Pancreas (tissue), 10 donors: ENCODE measurements around the gene RCCD1. TPM values are rescaled to one million over a fixed set of nuclear protein-coding genes. Genes with fewer than 3 reads are reported as not detected.
A peak's percentile ranks its signal among the peaks of the same experiment; 100 is the strongest.
"Not testable (repeated sequence)": the region's sequence is repeated elsewhere in the genome, so short reads cannot be mapped to it uniquely, and the experiment has no call there.

Source experiments
- ATAC-seq, 4 donors: fragments of 200-7000 bp; cut with Tn5 transposase; one replicate each; pipeline versions ENCODE4 v1.8.0 to v1.9.1; 2020; ENCODE audit warnings: mild to moderate bottlenecking in 4 of 4, moderate library complexity in 4 of 4
- DNase-seq, 6 donors: peaks; one replicate each; pipeline ENCODE4 v3.0.0-alpha.2; 2020
- FAIRE-seq: peaks from 2 replicates; lab custom pipeline; 2012; peaks lifted over from hg19 to GRCh38; lab: Jason Lieb, UNC
- H3K27ac ChIP-seq, 4 donors: fragments of 200-600 bp; sonication (generic); 1 replicate in 3 of 4; 2 replicates in 1 of 4; pipeline versions ENCODE4 v1.5.0 to v1.8.0; 2020
- H3K27me3 ChIP-seq, 4 donors: fragments of 200-600 bp; one replicate each; pipeline ENCODE4 v1.8.0; 2021
- H3K36me3 ChIP-seq, 3 donors: fragments of 200-600 bp; sonication (generic) in 1 of 3; one replicate each; pipeline versions ENCODE4 v1.5.0 to v1.8.0; 2020 to 2021
- H3K4me1 ChIP-seq, 3 donors: fragments of 200-600 bp; one replicate each; pipeline ENCODE4 v1.8.0; 2021
- H3K4me3 ChIP-seq, 4 donors: fragments of 200-600 bp; sonication (generic) in 2 of 4; one replicate each; pipeline versions ENCODE4 v1.5.0 to v1.8.0; 2020 to 2021
- H3K9me3 ChIP-seq, 4 donors: fragments of 200-600 bp; one replicate each; pipeline ENCODE4 v1.8.0; 2021
- CTCF ChIP-seq, 4 donors: fragments of 200-600 bp; sonication (generic) in 3 of 4; IDR thresholded peaks; one replicate each; pipeline versions ENCODE4 v1.5.0 to v1.8.0; 2021; ENCODE audit warnings: antibody characterized with exemption in 4 of 4
- WGBS, 2 donors: extraction: QIAGEN DNeasy Blood & Tissue Kit; methylation state at CpG; one replicate each; pipeline ENCODE4 v1.1.7; 2013; 5-methylcytosine and 5-hydroxymethylcytosine counted together
- intact Hi-C, 3 donors: fragments of 100-400 bp; cut with DNase I; formaldehyde crosslinking; loops; one replicate each; pipeline versions ENCODE4 v1.11.1 to v1.14.2; 2022
- polyA plus RNA-seq, 2 donors: library from polyadenylated mRNA; stranded (reverse); fragments of 200-250 nt; gene quantifications; one replicate each; pipeline ENCODE4 v1.2.3, GENCODE V29; 2013
- total RNA-seq, 6 donors: library from RNA; stranded (reverse); fragmentation: NEBNext Ultra II Directional in 4 of 6; extraction: Animal tissue kit (Norgen Biotek cat#: 25700) in 4 of 6; gene quantifications; one replicate each; pipeline versions ENCODE4 v1.2.1 to v1.2.4, GENCODE V29; 2021 to 2023
- donor health status: healthy with polysubstance abuse.
- donor health status: DM: no; HTN: no; CAD: no; lungs with moderate emphysema.
- donor health status: DM: no; HTN: no; CAD: no.
- donor health status: control.
- donor health status: control.
- donor health status: Bipolar disorder and iron deficiency.
- donor health status: DM: yes; HTN: yes; CAD: no.
- donor health status: DM: no; HTN: no; CAD: no.
- donor health status: DM: no; HTN: no; CAD: no.
- donor health status: DM: yes; HTN: yes; CAD: no.

The RCCD1 gene
- total and polyA plus RNA-seq, 8 donors = 6.6 to 12.2 (median 8.5) TPM

GRCh38 chr15:90917569-90917968, 37.1 kb upstream of the RCCD1 start:
- DNase-seq (no peak), ATAC-seq (no peak), FAIRE-seq (no peak)
- Histone ChIP-seq H3K4me3 (no peak overlapping the region), H3K27ac (no peak overlapping the region), H3K36me3 (peaks cover 0 to 87% (median 46%) of the 10 kb centered on the region in 3 donors), H3K27me3 (no peaks in the 10 kb centered on the region), H3K4me1 (no peaks in the 10 kb centered on the region), H3K9me3 (no peaks in the 10 kb centered on the region)
- intact Hi-C loops = no loop called here
- TF ChIP-seq CTCF (IDR thresholded peaks at IDR 0.05) = no peak
- 92 to 97% methylated on average over 12 of the region's 12 CpGs for WGBS, 2 donors

DNA sequence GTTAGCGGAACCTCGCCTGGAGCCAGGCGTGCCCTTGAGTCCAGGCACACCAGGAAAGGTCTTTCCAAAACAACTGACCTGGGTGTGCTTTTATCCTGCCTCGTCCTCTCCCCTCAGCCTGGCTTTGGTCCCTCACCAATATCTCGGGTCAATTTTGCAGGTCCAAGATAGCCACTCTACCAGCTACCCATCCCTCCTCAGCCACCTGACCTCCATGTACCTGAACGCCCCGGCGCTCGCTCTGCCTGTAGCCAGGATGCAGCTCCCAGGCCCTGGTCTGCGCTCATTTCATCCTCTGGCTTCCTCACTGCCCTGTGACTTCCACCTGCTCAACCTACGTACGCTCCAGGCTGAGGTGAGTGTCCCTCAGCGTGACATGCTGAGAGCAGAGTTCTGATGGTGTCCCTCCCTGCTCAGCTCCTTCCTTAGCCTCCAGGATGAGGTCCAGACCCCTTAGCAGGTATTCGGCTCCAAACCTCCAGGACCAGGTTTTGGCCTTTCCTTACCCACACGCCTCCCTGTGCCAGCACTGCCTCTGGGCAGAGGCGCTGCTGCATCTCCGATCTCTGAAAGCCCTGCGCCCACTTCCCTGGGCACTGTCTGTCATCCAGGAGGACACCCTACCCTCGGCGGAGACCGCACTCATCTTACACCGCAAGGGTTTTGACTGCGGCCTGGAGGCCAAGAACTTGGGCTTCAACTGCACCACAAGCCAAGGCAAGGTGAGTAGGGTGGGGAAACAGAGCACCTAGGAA, 36.5 kb upstream of the RCCD1 start:
- H3K4me1 ChIP-seq = no peaks in the 10 kb centered on the region
- DNase-seq = no peak
- no peak overlapping the region for H3K27ac ChIP-seq
- no peaks in the 10 kb centered on the region for H3K9me3 ChIP-seq
- 91 to 94% methylated on average over 23 of the region's 23 CpGs for WGBS, 2 donors
- H3K4me3 ChIP-seq = no peak overlapping the region
- intact Hi-C loops = no loop called here
- no peak for ATAC-seq
- peaks cover 0 to 81% (median 41%) of the 10 kb centered on the region in 3 donors for H3K36me3 ChIP-seq
- no peak for FAIRE-seq
- no peaks in the 10 kb centered on the region for H3K27me3 ChIP-seq
- no peak for TF ChIP-seq CTCF (IDR thresholded peaks at IDR 0.05)

DNA sequence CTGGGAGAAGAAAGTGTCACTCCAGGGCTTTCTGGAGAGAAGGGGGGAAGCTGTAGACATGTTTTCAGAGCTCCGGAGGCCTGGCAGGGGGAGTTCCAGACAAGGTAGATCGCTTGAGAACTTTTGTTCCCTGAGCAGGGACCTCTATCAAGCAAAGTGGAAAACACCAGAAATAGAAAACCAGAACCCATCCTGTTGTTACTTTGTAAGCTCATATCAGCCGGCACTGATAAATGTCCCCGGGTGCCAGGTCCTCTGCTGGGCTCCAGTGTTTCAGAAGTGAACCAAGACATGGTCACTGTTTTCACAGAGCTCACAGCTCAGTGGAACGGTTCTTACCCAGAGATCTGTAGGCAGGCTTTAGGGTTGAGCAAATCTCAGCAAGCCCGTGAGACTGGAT, 35.8 kb upstream of the RCCD1 start:
- WGBS, 2 donors = 83 to 86% methylated on average over 6 of the region's 6 CpGs

GRCh38 chr15:90921887-90922286, 32.8 kb upstream of the RCCD1 start:
- Histone ChIP-seq H3K9me3 (no peaks in the 10 kb centered on the region), H3K27me3 (no peaks in the 10 kb centered on the region), H3K4me3 (no peak overlapping the region), H3K27ac (no peak overlapping the region), H3K4me1 (no peaks in the 10 kb centered on the region), H3K36me3 (peaks cover 0 to 45% (median 22%) of the 10 kb centered on the region in 3 donors)
- FAIRE-seq = no peak
- 48 to 55% methylated on average over 4 of the region's 4 CpGs for WGBS, 2 donors
- ATAC-seq = no peak
- DNase-seq = no peak
- intact Hi-C loops = no loop called here
- no peak for TF ChIP-seq CTCF (IDR thresholded peaks at IDR 0.05)

More for the DNA sequence above, 35.8 kb upstream of the RCCD1 start:
- no peak overlapping the region for H3K4me3 ChIP-seq
- H3K27me3 ChIP-seq = no peaks in the 10 kb centered on the region
- H3K27ac ChIP-seq = no peak overlapping the region
- DNase-seq (no peak), FAIRE-seq (no peak), ATAC-seq (no peak)
- H3K9me3 ChIP-seq = no peaks in the 10 kb centered on the region
- intact Hi-C loops = no loop called here
- no peak for TF ChIP-seq CTCF (IDR thresholded peaks at IDR 0.05)
- H3K36me3 ChIP-seq = peaks cover 0 to 74% (median 34%) of the 10 kb centered on the region in 3 donors
- H3K4me1 ChIP-seq = no peaks in the 10 kb centered on the region

DNA sequence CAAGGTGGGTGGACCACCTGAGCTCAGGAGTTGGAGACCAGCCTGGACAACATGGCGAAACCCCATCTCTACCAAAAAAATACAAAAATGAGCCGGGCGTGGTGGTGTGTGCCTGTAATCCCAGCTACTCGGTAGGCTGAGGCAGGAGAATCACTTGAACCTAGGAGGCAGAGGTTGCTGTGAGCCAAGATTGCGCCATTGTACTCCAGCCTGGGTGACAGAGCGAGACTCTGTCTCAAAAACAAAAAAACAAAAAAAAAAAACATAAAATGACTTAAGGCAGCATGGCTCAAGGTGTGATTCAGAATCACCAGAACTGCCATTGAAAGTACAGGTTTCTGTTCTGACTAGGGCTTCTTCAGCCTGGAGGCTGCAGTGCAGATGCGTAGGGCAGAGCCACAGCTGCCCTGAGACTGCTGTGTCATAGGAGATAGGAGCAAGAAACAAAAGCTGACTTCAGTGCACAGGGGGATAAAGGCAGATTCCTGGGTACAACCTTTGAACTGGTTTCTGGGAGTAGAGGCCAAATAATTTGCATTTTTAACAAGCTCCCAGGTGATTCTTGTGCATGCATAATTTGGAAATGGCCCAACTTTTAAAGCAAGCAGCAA, 31.9 kb upstream of the RCCD1 start:
- H3K4me3 ChIP-seq, intact Hi-C loops, H3K9me3 ChIP-seq, H3K27ac ChIP-seq, H3K27me3 ChIP-seq, FAIRE-seq, H3K4me1 ChIP-seq: not testable (repeated sequence)
- 91 to 97% methylated on average over 7 of the region's 7 CpGs for WGBS, 2 donors
- peak in 1 of 4 donors; percentile 21 for ATAC-seq
- DNase-seq = peak in 1 of 6 donors; percentile 4
- peaks cover 0 to 36% (median 22%) of the 10 kb centered on the region in 3 donors for H3K36me3 ChIP-seq
